K562 (cell line): ENCODE results near the gene DEGS1. TPM values are rescaled to one million over a fixed set of nuclear protein-coding genes. Genes with fewer than 3 reads are reported as not detected.
A peak's percentile ranks its signal among the peaks of the same experiment; 100 is the strongest.

Experiments
- ASH1L ChIP-seq: fragments of 450-650 bp; IDR thresholded peaks from 2 replicates; pipeline ENCODE4 v1.6.1; 2018; ENCODE audit warnings: borderline replicate concordance, mild to moderate bottlenecking, low read depth; ENCODE audit not compliant: partially characterized antibody
- C11orf30 ChIP-seq: fragments of 450-650 bp; IDR thresholded peaks from 2 replicates; pipeline ENCODE4 v1.6.1; 2016; ENCODE audit warnings: low read depth, mild to moderate bottlenecking
- CHD1 ChIP-seq: fragments of 200-600 bp; sonication (generic); IDR thresholded peaks from one replicate; pipeline ENCODE4 v1.6.1; 2012; ENCODE audit warnings: mild to moderate bottlenecking, moderate library complexity, low read length, inconsistent platforms
- FOXA1 ChIP-seq: fragments of 450-650 bp; IDR thresholded peaks from 2 replicates; pipeline ENCODE4 v1.6.1; 2016; ENCODE audit warnings: mild to moderate bottlenecking, borderline replicate concordance
- FUS ChIP-seq: fragments of 200-400 bp; formaldehyde crosslinking; optimal IDR thresholded peaks from 2 replicates; pipeline ENCODE3; 2017; ENCODE audit warnings: low read depth, low read length
- GABPA ChIP-seq: fragments of 200-800 bp; sonication (Bioruptor generic); conservative IDR thresholded peaks from 2 replicates; pipeline ENCODE4 v1.6.1; 2016; ENCODE audit warnings: low read depth, missing genetic modification characterization, missing compliant biosample characterization
- HDAC1 ChIP-seq, 2 experiments: fragments of 450-650 bp; IDR thresholded peaks; 2 replicates each; pipeline ENCODE4 v1.6.1; 2016 to 2017; ENCODE audit warnings: inconsistent platforms in 1 of 2, mild to moderate bottlenecking in 1 of 2, moderate library complexity in 1 of 2
- PRPF4 ChIP-seq: fragments of 200-400 bp; formaldehyde crosslinking; IDR thresholded peaks from one replicate; pipeline ENCODE4 v1.6.1; 2017; ENCODE audit warnings: low read length, low read depth, mild to moderate bottlenecking; ENCODE audit not compliant: insufficient read depth, poor library complexity, severe bottlenecking
- SFPQ ChIP-seq: fragments of 200-400 bp; formaldehyde crosslinking; IDR thresholded peaks from 2 replicates; pipeline ENCODE4 v1.6.1; 2017; ENCODE audit warnings: mild to moderate bottlenecking, low read depth, low read length, moderate library complexity
- SREBF1 ChIP-seq: fragments of 150-350 bp; IDR thresholded peaks from 2 replicates; pipeline ENCODE4 v1.6.1; 2014; ENCODE audit warnings: antibody characterized with exemption, low read depth, low read length, borderline replicate concordance
- ZBTB2 ChIP-seq: fragments of 450-650 bp; IDR thresholded peaks from 2 replicates; pipeline ENCODE4 v1.6.1; 2016; ENCODE audit warnings: antibody characterized with exemption
- polyA plus RNA-seq, 8 experiments: library from polyadenylated mRNA; depleted of rRNA in 4 of 8; stranded (reverse) in 5 of 8; unstranded in 3 of 8; fragments of >200 nt; fragmentation: Nextera tagmentation in 2 of 8; fragmentation: Illumina TruSeq in 1 of 8; extraction: Ambion mirVana in 2 of 8; extraction: Trizol in 1 of 8; gene quantifications; 2 replicates each; pipeline versions ENCODE4 v1.2.1 to v1.2.3, GENCODE V29; 2011 to 2014; ENCODE audit warnings: inconsistent platforms in 1 of 8, missing spikeins in 1 of 8
- total RNA-seq, 7 experiments: library from RNA; depleted of rRNA in 6 of 7; stranded (reverse); fragments of >200 nt in 6 of 7; fragmentation: Illumina TruSeq in 2 of 7; extraction: Trizol in 2 of 7; gene quantifications; 2 replicates each; pipeline versions ENCODE4 v1.2.1 to v1.2.3, GENCODE V29; 2011 to 2021; ENCODE audit warnings: low replicate concordance in 1 of 7
- TF ChIP-seq, protein P1 (sequence below), 2 experiments: fragments of 450-650 bp; IDR thresholded peaks; 2 replicates each; pipeline ENCODE4 v1.6.1; 2018; ENCODE audit warnings: mild to moderate bottlenecking in 2 of 2, low read depth in 1 of 2; ENCODE audit not compliant: partially characterized antibody in 2 of 2
- TF ChIP-seq, protein P2 (sequence below), 3 experiments: fragments of 200-800 bp in 1 of 3; sonication (Bioruptor generic) in 1 of 3; sonication (generic) in 1 of 3; formaldehyde crosslinking in 1 of 3; IDR thresholded peaks; 2 replicates each; pipeline versions ENCODE4 v1.6.1 to v1.8.0; 2016 to 2022; ENCODE audit warnings: mild to moderate bottlenecking in 2 of 3, missing compliant biosample characterization in 2 of 3, missing genetic modification characterization in 2 of 3, missing genetic modification reagents in 1 of 3
- TF ChIP-seq, protein P3 (sequence below), 2 experiments: fragments of 450-650 bp in 1 of 2; sonication (generic) in 1 of 2; formaldehyde crosslinking in 1 of 2; IDR thresholded peaks in 1 of 2; conservative IDR thresholded peaks in 1 of 2; 2 replicates each; pipeline versions ENCODE4 v1.6.1 to v1.8.1; 2016 to 2023; ENCODE audit warnings: mild to moderate bottlenecking in 2 of 2, moderate library complexity in 2 of 2, inconsistent platforms in 1 of 2, missing genetic modification reagents in 1 of 2

Gene DEGS1
- total and polyA plus RNA-seq, 9 of the 15 experiments (the other 6 are each of a cell fraction or from before 2014, with no cell fraction given), result 12.3 to 95.0 (median 38.8) TPM

DNA sequence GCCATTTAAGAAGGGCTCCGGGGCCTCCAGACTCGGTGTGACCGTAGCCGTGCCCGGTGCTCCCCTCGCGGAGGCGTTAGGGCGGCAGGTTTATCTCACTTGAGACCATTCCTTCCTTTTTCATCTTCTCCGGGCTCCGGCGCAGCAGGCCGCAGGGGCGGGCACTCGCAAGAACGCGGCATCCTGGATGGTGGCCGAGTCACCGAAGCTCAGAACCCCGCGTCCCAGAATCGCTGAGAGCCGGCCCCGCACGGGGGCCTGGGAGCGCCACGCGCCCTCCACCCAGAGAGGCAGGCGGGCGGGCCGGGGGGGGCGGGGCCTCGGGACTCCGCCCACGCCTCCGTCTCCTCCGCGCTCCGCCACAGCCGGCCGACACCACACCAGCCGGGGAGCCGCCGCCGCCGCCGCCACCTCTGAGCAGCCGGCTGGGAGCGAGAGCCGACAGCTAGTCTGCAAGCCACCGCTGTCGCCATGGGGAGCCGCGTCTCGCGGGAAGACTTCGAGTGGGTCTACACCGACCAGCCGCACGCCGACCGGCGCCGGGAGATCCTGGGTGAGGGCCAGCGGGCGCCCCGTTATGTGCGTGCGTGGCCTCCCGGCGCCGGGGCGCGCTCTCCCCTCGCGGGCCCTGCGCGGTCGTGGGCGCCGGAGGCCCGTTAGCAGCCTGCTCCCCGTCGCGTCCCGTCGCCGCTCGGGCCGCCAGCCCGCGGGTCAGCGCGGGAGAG lies at the start of gene DEGS1 (continued):
- TF ChIP-seq, protein P1, sequence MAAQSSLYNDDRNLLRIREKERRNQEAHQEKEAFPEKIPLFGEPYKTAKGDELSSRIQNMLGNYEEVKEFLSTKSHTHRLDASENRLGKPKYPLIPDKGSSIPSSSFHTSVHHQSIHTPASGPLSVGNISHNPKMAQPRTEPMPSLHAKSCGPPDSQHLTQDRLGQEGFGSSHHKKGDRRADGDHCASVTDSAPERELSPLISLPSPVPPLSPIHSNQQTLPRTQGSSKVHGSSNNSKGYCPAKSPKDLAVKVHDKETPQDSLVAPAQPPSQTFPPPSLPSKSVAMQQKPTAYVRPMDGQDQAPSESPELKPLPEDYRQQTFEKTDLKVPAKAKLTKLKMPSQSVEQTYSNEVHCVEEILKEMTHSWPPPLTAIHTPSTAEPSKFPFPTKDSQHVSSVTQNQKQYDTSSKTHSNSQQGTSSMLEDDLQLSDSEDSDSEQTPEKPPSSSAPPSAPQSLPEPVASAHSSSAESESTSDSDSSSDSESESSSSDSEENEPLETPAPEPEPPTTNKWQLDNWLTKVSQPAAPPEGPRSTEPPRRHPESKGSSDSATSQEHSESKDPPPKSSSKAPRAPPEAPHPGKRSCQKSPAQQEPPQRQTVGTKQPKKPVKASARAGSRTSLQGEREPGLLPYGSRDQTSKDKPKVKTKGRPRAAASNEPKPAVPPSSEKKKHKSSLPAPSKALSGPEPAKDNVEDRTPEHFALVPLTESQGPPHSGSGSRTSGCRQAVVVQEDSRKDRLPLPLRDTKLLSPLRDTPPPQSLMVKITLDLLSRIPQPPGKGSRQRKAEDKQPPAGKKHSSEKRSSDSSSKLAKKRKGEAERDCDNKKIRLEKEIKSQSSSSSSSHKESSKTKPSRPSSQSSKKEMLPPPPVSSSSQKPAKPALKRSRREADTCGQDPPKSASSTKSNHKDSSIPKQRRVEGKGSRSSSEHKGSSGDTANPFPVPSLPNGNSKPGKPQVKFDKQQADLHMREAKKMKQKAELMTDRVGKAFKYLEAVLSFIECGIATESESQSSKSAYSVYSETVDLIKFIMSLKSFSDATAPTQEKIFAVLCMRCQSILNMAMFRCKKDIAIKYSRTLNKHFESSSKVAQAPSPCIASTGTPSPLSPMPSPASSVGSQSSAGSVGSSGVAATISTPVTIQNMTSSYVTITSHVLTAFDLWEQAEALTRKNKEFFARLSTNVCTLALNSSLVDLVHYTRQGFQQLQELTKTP (IDR thresholded peaks at IDR 0.05; ENCODE audit: low read depth in 1 of 2, partially characterized antibody in 2 of 2), result peak in 1 of 2 experiments; percentile 9
- peak; percentile 24 for TF ChIP-seq FUS
- TF ChIP-seq PRPF4, result peak; percentile 69
- TF ChIP-seq SFPQ, result no peak
- no peak for TF ChIP-seq ZBTB2
- no peak for TF ChIP-seq SREBF1
- TF ChIP-seq FOXA1, result no peak
- TF ChIP-seq, protein P2, sequence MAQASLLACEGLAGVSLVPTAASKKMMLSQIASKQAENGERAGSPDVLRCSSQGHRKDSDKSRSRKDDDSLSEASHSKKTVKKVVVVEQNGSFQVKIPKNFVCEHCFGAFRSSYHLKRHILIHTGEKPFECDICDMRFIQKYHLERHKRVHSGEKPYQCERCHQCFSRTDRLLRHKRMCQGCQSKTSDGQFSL (CRISPR knock-in tag; IDR thresholded peaks at IDR 0.05), result 0 out of 2 replicates have a peak, but pooled peaks have one; percentile 56
- TF ChIP-seq, protein P2 (tag; IDR thresholded peaks at IDR 0.05), result no peak
- TF ChIP-seq C11orf30, result no peak
- TF ChIP-seq GABPA (tag), result peak; percentile 48; the same call in 1 of the 2 replicates
- TF ChIP-seq, protein P3, sequence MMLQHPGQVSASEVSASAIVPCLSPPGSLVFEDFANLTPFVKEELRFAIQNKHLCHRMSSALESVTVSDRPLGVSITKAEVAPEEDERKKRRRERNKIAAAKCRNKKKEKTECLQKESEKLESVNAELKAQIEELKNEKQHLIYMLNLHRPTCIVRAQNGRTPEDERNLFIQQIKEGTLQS (IDR thresholded peaks at IDR 0.05), result no peak; the same call in 1 of the 2 replicates
- TF ChIP-seq, protein P3 (CRISPR knock-in tag; conservative IDR thresholded peaks at IDR 0.05), result no peak; the same call in 1 of the 2 replicates
- TF ChIP-seq ASH1L, result no peak
- peak in 1 of 2 experiments; percentile 71; a peak in 1 of 4 replicates for TF ChIP-seq HDAC1 (IDR thresholded peaks at IDR 0.05)
- TF ChIP-seq CHD1, result peak; percentile 82
